Choroid plexus epithelial cell (primary cell): Measurements from ENCODE around the gene SYCP2L.
"Not testable (repeated sequence)": the region's sequence is repeated elsewhere in the genome, so short reads cannot be mapped to it uniquely, and the experiment has no call there.

Source experiments
- DNase-seq: peaks from one replicate; pipeline ENCODE4 v3.0.0-alpha.2; 2010; ENCODE audit warnings: low read depth
- H3K4me3 ChIP-seq: 2 replicates; pipeline ENCODE4 v1.5.1; 2011; ENCODE audit warnings: low read depth, mild to moderate bottlenecking, control low read depth, low read length, moderate library complexity
- TF ChIP-seq, protein P1 (sequence below): conservative IDR thresholded peaks from 2 replicates; pipeline ENCODE4 v1.5.1; 2011; ENCODE audit warnings: low read depth, mild to moderate bottlenecking, control low read depth, inconsistent platforms, low read length, moderate library complexity

The SYCP2L gene

DNA sequence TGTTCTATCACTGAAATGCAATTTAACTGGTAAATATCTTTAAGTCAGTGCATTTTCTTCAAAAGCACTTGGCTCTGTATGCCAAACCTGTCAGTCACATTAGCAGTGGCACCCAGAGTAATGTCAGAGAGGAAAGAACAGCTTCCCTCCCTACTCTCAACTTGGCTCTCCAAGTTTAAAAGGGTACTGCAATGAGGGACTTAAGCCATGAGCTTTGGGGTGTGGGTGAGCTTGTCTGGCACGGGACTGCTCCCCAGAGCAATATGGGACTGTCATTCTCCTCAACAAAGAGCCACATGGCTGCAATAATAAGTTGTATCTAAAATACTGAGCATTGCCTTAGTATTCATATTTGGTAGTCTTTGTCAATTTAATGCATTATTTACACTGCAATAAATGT, 9.0 kb upstream of the SYCP2L start:
- H3K4me3 ChIP-seq = no peak overlapping the region
- TF ChIP-seq, protein P1, sequence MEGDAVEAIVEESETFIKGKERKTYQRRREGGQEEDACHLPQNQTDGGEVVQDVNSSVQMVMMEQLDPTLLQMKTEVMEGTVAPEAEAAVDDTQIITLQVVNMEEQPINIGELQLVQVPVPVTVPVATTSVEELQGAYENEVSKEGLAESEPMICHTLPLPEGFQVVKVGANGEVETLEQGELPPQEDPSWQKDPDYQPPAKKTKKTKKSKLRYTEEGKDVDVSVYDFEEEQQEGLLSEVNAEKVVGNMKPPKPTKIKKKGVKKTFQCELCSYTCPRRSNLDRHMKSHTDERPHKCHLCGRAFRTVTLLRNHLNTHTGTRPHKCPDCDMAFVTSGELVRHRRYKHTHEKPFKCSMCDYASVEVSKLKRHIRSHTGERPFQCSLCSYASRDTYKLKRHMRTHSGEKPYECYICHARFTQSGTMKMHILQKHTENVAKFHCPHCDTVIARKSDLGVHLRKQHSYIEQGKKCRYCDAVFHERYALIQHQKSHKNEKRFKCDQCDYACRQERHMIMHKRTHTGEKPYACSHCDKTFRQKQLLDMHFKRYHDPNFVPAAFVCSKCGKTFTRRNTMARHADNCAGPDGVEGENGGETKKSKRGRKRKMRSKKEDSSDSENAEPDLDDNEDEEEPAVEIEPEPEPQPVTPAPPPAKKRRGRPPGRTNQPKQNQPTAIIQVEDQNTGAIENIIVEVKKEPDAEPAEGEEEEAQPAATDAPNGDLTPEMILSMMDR = no peak
- no peak for DNase-seq

DNA sequence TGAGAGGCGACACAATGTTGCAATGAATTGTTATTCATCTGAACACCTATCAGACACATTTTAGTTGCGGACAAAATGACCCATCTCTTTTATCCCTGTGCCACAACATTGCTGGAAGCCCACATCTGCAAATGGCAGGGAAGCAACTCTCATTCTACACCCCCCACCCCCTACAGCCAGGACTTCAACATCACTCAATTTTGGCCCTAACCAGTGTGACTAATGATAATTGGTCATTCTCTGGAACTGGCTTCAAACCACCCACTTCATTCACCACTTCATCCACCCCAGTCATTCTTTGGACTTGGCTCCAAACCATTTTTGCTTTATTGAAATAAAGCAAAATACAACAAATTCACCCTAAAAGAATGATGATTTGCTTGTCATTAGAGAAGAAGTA, 6.5 kb upstream of the SYCP2L start:
- H3K4me3 ChIP-seq = no peak overlapping the region
- DNase-seq = no peak
- TF ChIP-seq, protein P1 = no peak

DNA sequence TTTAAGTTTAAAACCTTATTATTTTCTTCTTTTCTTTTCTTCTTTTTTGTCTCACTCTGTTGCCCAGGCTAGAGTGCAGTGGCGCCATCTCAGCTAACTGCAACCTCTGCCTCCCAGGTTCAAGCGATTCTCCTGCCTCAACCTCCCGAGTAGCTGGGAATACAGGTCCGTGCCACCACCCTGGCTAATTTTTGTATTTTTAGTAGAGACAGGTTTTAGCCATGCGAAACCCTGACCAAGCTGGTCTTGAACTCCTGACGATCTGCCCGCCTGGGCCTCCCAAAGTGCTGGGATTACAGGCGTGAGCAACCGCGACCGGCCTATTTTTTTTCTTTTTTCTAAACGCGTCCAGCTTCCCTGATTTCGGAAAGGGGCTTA, 4.6 kb upstream of the SYCP2L start:
- DNase-seq, H3K4me3 ChIP-seq: not testable (repeated sequence)

DNA sequence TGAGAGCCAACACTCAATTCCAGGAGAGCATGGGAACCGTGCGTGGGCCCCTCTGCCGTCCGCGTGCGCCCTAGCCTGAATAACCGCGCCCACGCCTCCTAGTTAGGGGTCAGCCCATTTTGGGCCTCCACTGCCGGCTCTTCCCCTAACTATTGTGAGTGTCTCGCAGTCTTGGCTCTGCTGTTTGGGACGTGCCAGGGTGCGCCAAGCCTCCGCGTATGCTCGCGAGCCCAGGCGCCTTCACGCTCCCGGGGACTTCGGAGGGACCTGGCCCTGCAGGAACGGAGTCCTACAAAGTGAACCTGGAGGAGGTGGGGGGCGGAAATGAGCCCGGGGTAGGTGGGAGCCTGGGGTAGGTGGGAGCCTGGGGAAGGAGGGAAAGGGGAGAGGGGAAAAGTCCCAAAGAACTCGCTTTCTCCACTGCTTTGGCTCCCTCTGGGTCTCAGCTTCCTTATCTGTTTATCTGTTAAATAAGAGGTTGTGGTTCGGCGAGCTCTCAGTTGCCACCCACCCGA, 4.1 kb upstream of the SYCP2L start:
- TF ChIP-seq, protein P1 = no peak
- H3K4me3 ChIP-seq = no peak overlapping the region
- peak; percentile 4 for DNase-seq

DNA sequence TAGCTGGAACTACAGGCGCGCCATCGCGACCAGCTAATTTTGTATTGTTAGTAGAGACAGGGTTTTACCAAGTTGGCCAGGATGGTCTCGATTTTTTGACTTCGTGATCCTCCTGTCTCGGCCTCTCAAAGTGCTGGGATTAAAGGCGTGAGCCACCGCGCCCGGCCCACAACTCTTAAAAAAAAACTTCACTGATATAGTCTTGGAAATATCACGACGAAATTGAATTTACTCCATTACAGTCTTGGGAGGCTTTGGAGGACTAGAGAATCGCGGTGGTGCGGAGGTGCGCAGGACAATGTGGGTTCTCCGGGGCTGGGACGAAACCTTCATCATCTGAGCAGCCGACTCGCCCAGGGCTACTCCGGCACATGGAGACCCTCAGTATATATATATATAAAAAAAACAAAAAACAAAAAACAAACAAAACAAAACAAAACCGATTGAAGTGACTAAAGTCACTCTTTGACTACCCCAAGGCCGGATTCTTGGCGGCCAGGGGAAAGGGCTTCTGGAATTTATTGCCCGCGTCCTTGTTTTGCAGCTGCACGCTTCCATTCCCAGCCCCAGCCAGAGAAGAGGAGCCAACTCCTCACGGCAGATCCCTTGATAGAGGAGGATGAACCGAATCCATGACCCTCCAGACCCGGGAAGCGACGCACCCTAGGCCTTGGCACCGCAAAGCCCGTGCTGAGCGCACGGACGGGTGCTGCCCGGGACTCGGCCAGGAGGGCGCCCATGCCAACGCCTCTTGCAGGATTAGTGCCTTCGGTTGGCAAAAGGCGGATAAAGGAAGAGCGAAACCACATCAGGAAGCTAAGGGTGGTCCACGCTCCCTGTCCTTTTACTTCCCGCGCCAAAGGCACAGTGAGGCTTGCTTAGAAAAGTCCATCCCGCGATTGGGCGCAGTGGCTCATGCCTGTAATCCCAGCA, 3.3 kb upstream of the SYCP2L start:
- TF ChIP-seq, protein P1 = no peak
- DNase-seq = no peak
- H3K4me3 ChIP-seq = no peak overlapping the region

DNA sequence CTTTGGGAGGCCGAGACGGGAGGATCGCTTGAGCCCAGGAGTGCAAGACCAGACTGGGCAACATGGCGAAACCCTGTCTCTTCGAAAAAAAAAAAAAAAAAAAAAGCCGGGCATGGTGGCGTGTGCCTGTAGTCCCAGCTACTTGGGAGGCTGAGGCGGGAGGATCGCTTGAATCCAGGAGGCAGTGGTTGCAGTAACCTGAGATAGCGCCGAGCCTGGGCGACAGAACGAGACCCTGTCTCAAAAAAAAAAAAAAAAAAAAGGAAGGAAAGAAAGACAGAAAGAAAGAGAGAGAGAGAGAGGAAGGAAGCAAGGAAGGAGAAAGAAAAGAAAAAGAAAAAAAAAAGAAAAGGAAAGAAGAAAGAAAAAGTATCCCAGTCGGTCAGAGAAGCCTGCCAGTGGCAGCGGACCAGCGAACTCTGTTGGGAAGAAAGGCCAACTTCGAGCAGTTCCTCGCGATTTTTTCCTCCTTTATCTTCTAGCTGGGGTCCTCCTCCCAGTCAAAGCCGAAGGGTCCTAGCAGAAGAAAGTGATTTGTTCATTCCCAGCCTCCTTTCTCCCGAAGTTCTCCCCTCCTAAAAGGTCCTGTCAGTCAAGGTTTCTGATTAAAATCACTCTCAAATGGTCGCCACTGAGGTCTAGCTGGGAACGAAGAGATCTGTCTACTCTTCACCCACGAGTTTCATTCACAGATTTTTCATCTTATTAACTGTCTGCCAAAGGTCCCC, 2.4 kb upstream of the SYCP2L start:
- no peak for DNase-seq

DNA sequence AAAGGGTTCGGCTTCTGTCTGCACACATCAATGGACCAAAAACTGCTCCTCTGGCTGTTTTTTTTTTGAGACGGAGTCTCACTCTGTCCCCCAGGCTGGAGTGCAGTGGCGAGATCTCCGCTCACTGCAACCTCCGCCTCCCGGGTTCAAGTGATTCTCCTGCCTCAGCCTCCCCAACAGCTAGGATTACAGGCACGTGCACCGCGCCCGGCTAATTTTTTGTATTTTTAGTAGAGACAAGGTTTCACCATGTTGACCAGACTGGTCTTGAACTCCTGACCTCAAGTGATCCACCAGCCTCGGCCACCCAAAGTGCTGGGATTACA, 524 bp upstream of the SYCP2L start:
- not testable (repeated sequence) for DNase-seq, H3K4me3 ChIP-seq

More for the DNA sequence above, 2.4 kb upstream of the SYCP2L start:
- no peak overlapping the region for H3K4me3 ChIP-seq
- TF ChIP-seq, protein P1 = no peak

DNA sequence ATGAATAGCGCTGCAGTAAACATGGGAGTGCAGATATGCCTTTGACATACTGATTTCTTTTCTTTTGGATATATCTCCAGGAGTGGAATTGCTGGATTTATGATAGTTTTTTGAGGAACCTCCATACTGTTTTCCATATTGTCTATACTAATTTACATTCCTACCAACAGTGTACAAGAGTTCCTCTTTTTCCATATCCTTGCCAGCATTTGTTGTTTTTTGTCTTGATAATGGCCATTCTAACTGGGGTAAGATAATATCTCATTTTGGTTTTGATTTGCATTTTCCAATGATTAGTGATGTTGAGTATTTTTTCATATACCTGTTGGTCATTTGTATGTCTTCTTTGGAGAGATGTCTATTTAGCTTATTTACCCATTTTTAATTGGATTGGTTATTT, 3.3 kb downstream of the SYCP2L start:
- no peak overlapping the region for H3K4me3 ChIP-seq
- TF ChIP-seq, protein P1 = no peak
- no peak for DNase-seq
